Neutrophil (primary cell): ENCODE data around the gene TAMALIN.

Source experiments
- H3K27ac ChIP-seq: fragments of 200-600 bp; sonication (generic); 2 replicates; pipeline ENCODE4 v1.5.1; 2016; ENCODE audit warnings: mild to moderate bottlenecking, moderate library complexity
- H3K27me3 ChIP-seq: fragments of 200-600 bp; sonication (generic); 2 replicates; pipeline ENCODE4 v1.6.0; 2016; ENCODE audit warnings: mild to moderate bottlenecking
- H3K36me3 ChIP-seq: fragments of 200-600 bp; sonication (generic); 2 replicates; pipeline ENCODE4 v1.5.1; 2017
- H3K4me1 ChIP-seq, 2 experiments: fragments of 200-600 bp in 1 of 2; sonication (generic) in 1 of 2; 1 replicate in 1 of 2; 2 replicates in 1 of 2; pipeline versions ENCODE4 v1.5.1 to v1.6.1; 2013 to 2016; ENCODE audit warnings: low read depth in 1 of 2, low read length in 1 of 2, mild to moderate bottlenecking in 1 of 2, moderate library complexity in 1 of 2; ENCODE audit not compliant: control insufficient read depth in 1 of 2, insufficient read depth in 1 of 2
- H3K4me3 ChIP-seq, 2 experiments: fragments of 200-600 bp in 1 of 2; sonication (generic) in 1 of 2; 1 replicate in 1 of 2; 2 replicates in 1 of 2; pipeline ENCODE4 v1.5.1; 2013 to 2016; ENCODE audit warnings: low read depth in 1 of 2, low read length in 1 of 2, mild to moderate bottlenecking in 1 of 2, moderate library complexity in 1 of 2
- H3K9me3 ChIP-seq: fragments of 200-600 bp; sonication (generic); 2 replicates; pipeline ENCODE4 v1.5.1; 2016
- TF ChIP-seq, protein P1 (sequence below): fragments of 200-600 bp; sonication (generic); IDR thresholded peaks from 2 replicates; pipeline ENCODE4 v1.5.1; 2016; ENCODE audit warnings: antibody characterized with exemption

Gene TAMALIN

DNA sequence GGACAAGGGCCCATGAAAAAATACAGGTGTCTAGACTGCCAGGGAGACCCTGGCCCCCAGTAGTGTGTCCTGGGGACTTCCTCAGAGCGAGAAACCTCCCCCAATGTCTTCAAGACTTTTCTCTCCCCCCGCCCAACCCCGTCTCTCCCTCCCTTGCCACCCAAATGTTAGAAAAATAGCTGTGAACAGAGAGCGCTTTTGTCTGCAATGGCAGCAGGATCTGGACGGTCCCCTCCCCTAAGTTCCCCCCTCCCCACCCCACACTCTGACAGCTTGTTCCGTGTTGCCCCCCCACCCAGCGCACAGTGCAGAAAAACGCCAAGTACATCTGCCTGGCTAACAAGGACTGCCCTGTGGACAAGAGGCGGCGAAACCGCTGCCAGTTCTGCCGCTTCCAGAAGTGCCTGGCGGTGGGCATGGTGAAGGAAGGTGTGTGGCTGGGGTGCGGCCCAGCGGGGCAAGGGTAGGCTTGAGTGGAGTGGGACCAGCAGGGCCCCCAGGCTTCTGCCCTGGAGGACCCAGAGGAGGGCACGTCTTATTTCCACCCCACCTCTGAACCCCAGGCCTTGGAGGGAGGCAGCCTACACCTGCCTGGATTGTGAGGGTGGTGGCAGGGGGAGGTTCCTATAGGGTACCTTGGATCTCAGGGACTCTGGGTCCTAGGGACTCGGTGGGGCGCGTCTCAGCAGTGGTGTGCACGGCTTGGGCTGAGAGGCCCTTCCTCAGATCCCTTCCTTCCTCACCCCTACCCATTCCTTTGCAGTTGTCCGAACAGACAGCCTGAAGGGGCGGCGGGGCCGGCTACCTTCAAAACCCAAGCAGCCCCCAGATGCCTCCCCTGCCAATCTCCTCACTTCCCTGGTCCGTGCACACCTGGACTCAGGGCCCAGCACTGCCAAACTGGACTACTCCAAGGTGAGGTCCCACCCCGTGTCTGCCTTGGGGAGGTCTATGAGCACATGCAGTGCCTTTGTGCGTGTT lies 49.3 kb downstream of the TAMALIN start:
- no peak overlapping the region for H3K27ac ChIP-seq
- no peak overlapping the region for H3K4me3 ChIP-seq
- TF ChIP-seq, protein P1, sequence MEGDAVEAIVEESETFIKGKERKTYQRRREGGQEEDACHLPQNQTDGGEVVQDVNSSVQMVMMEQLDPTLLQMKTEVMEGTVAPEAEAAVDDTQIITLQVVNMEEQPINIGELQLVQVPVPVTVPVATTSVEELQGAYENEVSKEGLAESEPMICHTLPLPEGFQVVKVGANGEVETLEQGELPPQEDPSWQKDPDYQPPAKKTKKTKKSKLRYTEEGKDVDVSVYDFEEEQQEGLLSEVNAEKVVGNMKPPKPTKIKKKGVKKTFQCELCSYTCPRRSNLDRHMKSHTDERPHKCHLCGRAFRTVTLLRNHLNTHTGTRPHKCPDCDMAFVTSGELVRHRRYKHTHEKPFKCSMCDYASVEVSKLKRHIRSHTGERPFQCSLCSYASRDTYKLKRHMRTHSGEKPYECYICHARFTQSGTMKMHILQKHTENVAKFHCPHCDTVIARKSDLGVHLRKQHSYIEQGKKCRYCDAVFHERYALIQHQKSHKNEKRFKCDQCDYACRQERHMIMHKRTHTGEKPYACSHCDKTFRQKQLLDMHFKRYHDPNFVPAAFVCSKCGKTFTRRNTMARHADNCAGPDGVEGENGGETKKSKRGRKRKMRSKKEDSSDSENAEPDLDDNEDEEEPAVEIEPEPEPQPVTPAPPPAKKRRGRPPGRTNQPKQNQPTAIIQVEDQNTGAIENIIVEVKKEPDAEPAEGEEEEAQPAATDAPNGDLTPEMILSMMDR: no peak
- peaks cover 0 to 9% of the 10 kb centered on the region in 2 experiments for H3K4me1 ChIP-seq
- no peaks in the 10 kb centered on the region for H3K9me3 ChIP-seq
- H3K36me3 ChIP-seq: no peaks in the 10 kb centered on the region
- peaks cover 33% of the 10 kb centered on the region for H3K27me3 ChIP-seq

DNA sequence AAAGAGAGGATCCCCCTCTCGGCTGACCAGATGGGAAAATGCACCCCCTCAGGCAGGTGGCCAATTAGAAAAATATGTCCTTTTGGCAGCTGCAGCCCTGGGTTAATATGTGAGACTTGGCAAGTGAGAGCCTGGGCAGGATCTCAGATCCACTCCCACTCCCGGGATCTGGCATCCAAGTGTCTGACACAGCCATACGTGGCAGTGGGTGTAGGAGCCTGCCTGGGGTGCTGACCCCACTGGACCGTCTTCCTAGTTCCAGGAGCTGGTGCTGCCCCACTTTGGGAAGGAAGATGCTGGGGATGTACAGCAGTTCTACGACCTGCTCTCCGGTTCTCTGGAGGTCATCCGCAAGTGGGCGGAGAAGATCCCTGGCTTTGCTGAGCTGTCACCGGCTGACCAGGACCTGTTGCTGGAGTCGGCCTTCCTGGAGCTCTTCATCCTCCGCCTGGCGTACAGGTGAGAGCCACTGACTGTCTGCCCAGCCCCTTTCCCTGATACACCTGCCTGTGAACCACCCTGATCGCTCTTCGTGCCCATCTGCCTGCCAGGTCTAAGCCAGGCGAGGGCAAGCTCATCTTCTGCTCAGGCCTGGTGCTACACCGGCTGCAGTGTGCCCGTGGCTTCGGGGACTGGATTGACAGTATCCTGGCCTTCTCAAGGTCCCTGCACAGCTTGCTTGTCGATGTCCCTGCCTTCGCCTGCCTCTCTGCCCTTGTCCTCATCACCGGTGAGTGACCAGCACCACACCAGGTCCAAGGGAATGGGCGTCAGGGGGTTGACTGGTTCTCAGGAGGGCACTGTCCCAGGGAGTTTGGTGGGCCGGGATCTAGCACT lies 50.3 kb downstream of the TAMALIN start:
- no peaks in the 10 kb centered on the region for H3K9me3 ChIP-seq
- TF ChIP-seq, protein P1: no peak
- no peaks in the 10 kb centered on the region for H3K4me1 ChIP-seq
- no peaks in the 10 kb centered on the region for H3K36me3 ChIP-seq
- H3K4me3 ChIP-seq: no peak overlapping the region
- peaks cover 23% of the 10 kb centered on the region for H3K27me3 ChIP-seq
- no peak overlapping the region for H3K27ac ChIP-seq

DNA sequence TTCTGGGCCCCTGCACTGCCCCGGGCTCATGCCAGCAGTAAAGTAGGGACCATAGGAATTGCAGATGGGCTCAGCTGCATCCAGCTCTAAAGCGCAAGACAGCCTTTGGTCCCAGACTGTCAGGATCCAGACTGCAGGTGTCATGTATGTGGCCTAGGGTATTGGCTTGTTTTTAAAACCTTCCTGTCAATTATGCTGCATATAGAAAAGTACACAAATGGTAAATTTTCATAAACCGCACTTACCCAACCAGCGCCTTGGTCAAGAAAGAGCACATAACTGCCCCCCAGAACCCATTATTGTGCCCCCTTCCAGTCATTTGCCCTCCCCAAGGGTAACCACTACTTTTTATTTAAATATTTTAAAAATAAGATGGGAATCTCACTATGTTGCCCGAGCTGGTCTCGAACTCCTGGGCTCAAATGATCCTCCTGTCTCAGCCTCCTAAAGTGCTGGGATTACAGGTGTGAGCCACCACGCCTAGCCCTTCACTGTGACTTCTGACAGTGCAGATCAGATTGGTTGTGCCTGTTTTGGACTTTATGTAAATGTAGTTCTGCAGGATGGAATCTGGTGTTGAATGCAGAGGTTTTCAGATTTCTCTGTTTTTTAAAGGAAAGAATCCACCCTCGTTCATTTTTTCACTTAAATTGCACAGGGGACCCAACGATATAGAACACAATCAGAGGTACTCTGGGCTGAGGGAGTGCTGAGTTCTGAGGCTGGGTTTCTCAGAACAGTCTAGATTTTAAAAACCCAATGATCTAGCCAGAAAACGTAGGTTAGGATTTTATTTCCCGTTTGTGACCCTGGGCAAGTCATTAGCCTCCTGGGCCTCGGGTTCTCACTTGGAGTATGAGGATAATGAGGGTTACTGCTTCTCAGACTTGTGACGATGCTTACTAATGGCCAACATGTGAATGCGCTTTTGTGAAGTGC lies 51.2 kb downstream of the TAMALIN start:
- H3K4me3 ChIP-seq: no peak overlapping the region
- H3K27ac ChIP-seq: no peak overlapping the region
- H3K27me3 ChIP-seq: peaks cover 14% of the 10 kb centered on the region
- H3K9me3 ChIP-seq: no peaks in the 10 kb centered on the region
- TF ChIP-seq, protein P1: no peak
- no peaks in the 10 kb centered on the region for H3K4me1 ChIP-seq
- H3K36me3 ChIP-seq: no peaks in the 10 kb centered on the region

DNA sequence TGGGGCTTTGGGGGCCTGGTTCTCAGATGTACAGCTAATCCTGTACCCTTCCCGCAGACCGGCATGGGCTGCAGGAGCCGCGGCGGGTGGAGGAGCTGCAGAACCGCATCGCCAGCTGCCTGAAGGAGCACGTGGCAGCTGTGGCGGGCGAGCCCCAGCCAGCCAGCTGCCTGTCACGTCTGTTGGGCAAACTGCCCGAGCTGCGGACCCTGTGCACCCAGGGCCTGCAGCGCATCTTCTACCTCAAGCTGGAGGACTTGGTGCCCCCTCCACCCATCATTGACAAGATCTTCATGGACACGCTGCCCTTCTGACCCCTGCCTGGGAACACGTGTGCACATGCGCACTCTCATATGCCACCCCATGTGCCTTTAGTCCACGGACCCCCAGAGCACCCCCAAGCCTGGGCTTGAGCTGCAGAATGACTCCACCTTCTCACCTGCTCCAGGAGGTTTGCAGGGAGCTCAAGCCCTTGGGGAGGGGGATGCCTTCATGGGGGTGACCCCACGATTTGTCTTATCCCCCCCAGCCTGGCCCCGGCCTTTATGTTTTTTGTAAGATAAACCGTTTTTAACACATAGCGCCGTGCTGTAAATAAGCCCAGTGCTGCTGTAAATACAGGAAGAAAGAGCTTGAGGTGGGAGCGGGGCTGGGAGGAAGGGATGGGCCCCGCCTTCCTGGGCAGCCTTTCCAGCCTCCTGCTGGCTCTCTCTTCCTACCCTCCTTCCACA lies 52.0 kb downstream of the TAMALIN start:
- TF ChIP-seq, protein P1: no peak
- no peak overlapping the region for H3K4me3 ChIP-seq
- H3K27ac ChIP-seq: no peak overlapping the region
- H3K9me3 ChIP-seq: no peaks in the 10 kb centered on the region
- H3K4me1 ChIP-seq: no peaks in the 10 kb centered on the region
- no peaks in the 10 kb centered on the region for H3K36me3 ChIP-seq
- H3K27me3 ChIP-seq: peaks cover 7% of the 10 kb centered on the region
